BLaER1 (cell line): ENCODE data around the gene PLCL1.
"Not testable (repeated sequence)": the region's sequence is repeated elsewhere in the genome, so short reads cannot be mapped to it uniquely, and the experiment has no call there.

Source experiments
- H3K27ac ChIP-seq: shearing (Covaris generic); formaldehyde crosslinking; 2 replicates; pipeline ENCODE4 v1.8.1; 2022
- H3K27me3 ChIP-seq: shearing (Covaris generic); formaldehyde crosslinking; 2 replicates; pipeline ENCODE4 v1.8.1; 2022
- H3K36me3 ChIP-seq: shearing (Covaris generic); formaldehyde crosslinking; 2 replicates; pipeline ENCODE4 v1.8.1; 2022
- H3K4me1 ChIP-seq: shearing (Covaris generic); formaldehyde crosslinking; 2 replicates; pipeline ENCODE4 v1.8.1; 2022
- H3K4me2 ChIP-seq: shearing (Covaris generic); formaldehyde crosslinking; 2 replicates; pipeline ENCODE4 v1.8.1; 2022
- H3K4me3 ChIP-seq: shearing (Covaris generic); formaldehyde crosslinking; 2 replicates; pipeline ENCODE4 v1.8.1; 2022
- H3K9ac ChIP-seq: shearing (Covaris generic); formaldehyde crosslinking; 2 replicates; pipeline ENCODE4 v1.8.1; 2022
- H3K9me3 ChIP-seq: shearing (Covaris generic); formaldehyde crosslinking; 2 replicates; pipeline ENCODE4 v1.8.1; 2022
- H4K20me1 ChIP-seq: shearing (Covaris generic); formaldehyde crosslinking; 2 replicates; pipeline ENCODE4 v1.8.1; 2022
- Cebpa-rat ChIP-seq: shearing (Covaris generic); IDR thresholded peaks from 2 replicates; pipeline ENCODE4 v1.8.1; 2022

PLCL1 gene

GRCh38 chr2:198191651-198192050, 387.3 kb downstream of the PLCL1 start:
- no peaks in the 10 kb centered on the region for H3K9me3 ChIP-seq
- no peak overlapping the region for H3K4me3 ChIP-seq
- no peak for TF ChIP-seq Cebpa-rat
- H3K27ac ChIP-seq, result no peak overlapping the region
- no peaks in the 10 kb centered on the region for H3K36me3 ChIP-seq
- H3K27me3 ChIP-seq, result no peaks in the 10 kb centered on the region
- no peaks in the 10 kb centered on the region for H3K4me1 ChIP-seq
- H4K20me1 ChIP-seq, result no peaks in the 10 kb centered on the region
- H3K4me2 ChIP-seq, result no peak overlapping the region
- H3K9ac ChIP-seq, result no peak overlapping the region

DNA sequence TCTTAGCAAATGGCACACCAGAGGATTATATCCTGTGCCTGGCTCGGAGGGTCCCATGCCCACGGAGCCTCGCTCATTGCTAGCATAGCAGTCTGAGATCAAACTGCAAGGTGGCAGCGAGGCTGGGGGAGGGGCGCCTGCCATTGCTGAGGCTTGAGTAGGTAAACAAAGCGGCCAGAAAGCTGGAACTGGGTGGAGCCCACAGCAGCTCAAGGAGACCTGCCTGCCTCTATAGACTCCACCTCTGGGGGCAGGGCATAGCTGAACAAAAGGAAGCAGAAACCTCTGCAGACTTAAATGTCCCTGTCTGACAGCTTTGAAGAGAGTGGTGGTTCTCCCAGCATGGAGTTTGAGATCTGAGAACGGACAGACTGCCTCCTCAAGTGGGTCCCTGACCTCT, 392.2 kb downstream of the PLCL1 start:
- not testable (repeated sequence) for H3K36me3 ChIP-seq, H3K27ac ChIP-seq, H3K4me2 ChIP-seq, H3K9me3 ChIP-seq, H3K27me3 ChIP-seq, H3K9ac ChIP-seq, H3K4me3 ChIP-seq, H4K20me1 ChIP-seq, H3K4me1 ChIP-seq
